Thoracic aorta endothelial cell (primary cell): ENCODE measurements around the gene TXN2. TPM values are rescaled to one million over a fixed set of nuclear protein-coding genes. Genes with fewer than 3 reads are reported as not detected.

Source experiments
- small RNA-seq: library from RNA; depleted of rRNA; stranded (forward); fragments of <200 nt; gene quantifications from one replicate; pipeline ENCODE3, GENCODE V24; 2012
- total RNA-seq: library from RNA; depleted of rRNA; stranded (reverse); fragments of >200 nt; gene quantifications from 2 replicates; pipeline ENCODE4 v1.2.3, GENCODE V29; 2012

Gene TXN2
- total RNA-seq = 27.9 and 35.6 TPM in 2 replicates

DNA sequence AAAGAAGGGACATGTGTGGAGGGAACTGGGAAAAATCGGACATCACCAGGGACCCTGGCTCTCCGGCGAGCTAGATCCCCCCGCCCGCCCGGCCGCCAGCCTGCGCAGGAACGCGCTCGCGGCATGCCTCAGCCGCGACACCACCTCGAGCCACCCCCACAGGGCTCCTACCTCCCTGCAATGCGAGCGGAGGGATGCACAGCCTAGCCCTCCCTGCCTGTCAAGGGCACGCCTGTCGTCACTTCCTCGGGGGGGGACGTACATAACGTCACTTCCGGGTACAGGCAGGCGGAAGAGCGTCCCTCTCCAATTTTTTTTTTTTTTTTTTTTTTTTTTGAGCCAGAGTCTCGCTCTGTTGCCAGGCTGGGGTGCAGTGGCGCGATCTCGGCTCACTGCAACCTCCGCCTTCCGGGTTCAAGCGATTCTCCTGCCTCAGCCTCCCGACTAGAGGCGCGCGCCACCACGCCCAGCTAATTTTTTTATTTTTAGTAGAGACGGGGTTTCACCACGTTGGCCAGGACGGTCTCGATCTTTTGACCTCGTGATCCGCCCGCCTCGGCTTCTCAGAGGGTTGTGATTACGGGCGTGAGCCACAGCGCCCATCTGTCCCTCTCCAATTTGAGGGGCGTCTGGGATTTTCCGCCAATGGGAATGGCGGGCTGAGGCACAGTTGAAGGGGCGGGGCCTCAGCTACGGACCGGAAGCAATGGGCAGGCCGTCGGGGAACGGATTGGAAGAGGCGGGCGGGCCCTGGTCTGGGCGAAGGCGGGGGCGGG is at the start of gene TXN2:
TXN2 (minus strand) TSS at position 248 of the 776 bp plus-strand sequence. CDS start 803 bp downstream, outside the sequence.

GRCh38 chr22:36528795-36529751 is 47.6 kb upstream of the TXN2 start, which contains the start of gene EIF3D:
Gene EIF3D (minus strand): TSS chr22:36529166. CDS start chr22:36526121, 3,045 bp downstream.

GRCh38 chr22:36506637-36507517 is 25.4 kb upstream of the TXN2 start, which contains the start of gene FOXRED2:
Gene FOXRED2 (minus strand): TSS chr22:36507040. CDS start chr22:36506422, 618 bp downstream.

Small RNA genes within 50 kb of the gene (small RNA-seq; reads per million reads assigned to genes)
- gene RF00019 = not detected

Other genes with a start within 250 kb of the TXN2 start
- gene APOL2, start 242.1 kb downstream of the TXN2 start, total RNA-seq = 31.0 and 43.4 TPM in 2 replicates
- gene APOL1, start 228.5 kb downstream of the TXN2 start, total RNA-seq = 8.5 and 17.2 TPM in 2 replicates
- gene MYH9, start 93.7 kb downstream of the TXN2 start, total RNA-seq = 1,025 and 1,210 TPM in 2 replicates
- 14.8 and 17.0 TPM in 2 replicates for gene FOXRED2, start 25.4 kb upstream of the TXN2 start, total RNA-seq
- gene EIF3D, start 47.5 kb upstream of the TXN2 start, total RNA-seq = 437 and 441 TPM in 2 replicates
- gene CACNG2, start 222.1 kb upstream of the TXN2 start, total RNA-seq = not detected in 2 replicates